GM20000 (cell line): Measurements from ENCODE around the gene BAZ1B.

Experiments used
- DNase-seq: peaks from one replicate; pipeline ENCODE4 v3.0.0; 2012; ENCODE audit warnings: low spot score
- TF ChIP-seq, protein P1 (sequence below): IDR thresholded peaks from 2 replicates; pipeline ENCODE4 v1.5.1; 2012; ENCODE audit warnings: mild to moderate bottlenecking, control low read depth; ENCODE audit errors: extremely low read depth, missing control alignments

Gene BAZ1B

DNA sequence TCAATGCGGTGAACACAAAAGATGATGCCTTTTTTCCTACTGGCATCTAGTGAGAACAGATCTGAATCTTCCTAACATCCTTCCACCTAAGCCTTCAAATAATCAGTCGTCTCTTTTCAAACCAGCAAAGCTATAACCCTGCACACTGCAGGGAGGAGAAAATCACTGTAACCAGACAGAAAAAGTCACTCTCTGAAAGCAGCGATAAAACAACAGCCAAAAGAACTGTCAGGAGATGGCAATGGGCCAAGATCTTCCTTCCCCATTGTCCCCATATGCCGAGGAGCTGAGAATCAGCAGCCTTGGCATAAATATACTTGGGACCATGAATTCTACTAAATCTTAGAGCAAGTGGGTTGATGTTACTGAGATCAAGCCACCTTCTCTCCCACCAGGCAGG, 75.4 kb downstream of the BAZ1B start:
- TF ChIP-seq, protein P1, sequence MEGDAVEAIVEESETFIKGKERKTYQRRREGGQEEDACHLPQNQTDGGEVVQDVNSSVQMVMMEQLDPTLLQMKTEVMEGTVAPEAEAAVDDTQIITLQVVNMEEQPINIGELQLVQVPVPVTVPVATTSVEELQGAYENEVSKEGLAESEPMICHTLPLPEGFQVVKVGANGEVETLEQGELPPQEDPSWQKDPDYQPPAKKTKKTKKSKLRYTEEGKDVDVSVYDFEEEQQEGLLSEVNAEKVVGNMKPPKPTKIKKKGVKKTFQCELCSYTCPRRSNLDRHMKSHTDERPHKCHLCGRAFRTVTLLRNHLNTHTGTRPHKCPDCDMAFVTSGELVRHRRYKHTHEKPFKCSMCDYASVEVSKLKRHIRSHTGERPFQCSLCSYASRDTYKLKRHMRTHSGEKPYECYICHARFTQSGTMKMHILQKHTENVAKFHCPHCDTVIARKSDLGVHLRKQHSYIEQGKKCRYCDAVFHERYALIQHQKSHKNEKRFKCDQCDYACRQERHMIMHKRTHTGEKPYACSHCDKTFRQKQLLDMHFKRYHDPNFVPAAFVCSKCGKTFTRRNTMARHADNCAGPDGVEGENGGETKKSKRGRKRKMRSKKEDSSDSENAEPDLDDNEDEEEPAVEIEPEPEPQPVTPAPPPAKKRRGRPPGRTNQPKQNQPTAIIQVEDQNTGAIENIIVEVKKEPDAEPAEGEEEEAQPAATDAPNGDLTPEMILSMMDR = no peak
- DNase-seq = no peak

DNA sequence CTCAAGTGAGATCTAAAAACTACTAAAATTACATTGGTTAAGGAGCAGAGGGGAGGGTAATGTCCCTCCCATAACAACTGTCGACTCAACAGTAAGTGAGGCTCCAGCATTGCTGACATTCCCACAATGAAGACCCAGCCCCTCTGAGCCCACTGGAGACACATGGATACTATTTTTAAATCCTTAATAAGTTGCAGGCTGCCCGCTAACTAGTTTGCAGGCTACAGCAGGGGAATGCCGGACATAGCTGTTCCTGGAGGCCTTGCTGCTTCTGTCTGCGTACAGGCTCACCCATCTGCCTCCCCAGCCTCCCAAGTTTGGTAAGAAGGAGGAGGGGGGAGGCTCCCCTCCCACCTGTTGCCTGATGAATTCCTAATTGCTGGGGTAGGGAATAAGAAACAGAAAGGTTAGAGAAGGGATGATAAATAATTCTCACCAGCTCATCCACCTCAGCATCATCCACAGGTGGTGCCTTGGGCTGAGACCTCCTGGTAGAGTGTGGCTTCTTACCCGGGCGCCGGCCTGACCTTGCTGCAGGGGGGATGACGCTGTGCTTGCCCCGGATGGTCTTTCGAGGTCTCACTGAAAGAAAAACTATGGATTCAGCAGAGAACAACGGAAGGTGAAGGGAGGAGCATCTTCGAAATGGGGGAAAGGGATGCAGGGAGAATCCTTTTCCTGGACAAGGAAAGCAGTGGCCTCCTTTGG, 78.4 kb downstream of the BAZ1B start:
- no peak for DNase-seq
- TF ChIP-seq, protein P1 = no peak

DNA sequence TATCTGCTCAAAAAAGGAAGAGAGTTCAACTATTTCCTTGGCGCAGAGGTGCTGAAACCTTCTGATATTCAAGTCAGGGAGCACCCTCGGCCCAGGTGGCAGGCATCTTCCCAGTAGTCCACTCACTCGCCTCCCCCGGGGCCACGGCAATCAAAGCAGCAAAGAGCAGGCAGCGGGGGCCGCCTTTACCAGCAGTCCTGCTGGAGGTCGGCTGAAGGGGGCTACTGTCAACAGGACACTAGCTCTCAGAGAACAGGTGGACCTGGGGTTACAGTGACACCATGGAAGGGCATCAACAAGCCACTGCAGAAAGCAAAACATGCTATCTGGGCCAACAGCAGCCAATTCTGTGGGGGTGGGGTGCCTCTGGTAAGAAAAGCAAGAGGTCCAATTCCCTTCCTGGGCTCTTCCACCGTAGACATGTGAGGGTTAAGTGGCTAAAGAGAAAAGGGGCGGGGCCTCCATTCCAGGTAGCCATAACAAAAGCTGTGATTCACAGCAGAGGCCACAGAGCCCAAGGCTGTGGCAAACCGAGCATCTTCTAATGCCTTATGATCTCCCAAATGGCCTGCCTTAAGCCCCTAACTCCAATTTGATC, 79.1 kb downstream of the BAZ1B start:
- TF ChIP-seq, protein P1 = no peak
- DNase-seq = no peak

DNA sequence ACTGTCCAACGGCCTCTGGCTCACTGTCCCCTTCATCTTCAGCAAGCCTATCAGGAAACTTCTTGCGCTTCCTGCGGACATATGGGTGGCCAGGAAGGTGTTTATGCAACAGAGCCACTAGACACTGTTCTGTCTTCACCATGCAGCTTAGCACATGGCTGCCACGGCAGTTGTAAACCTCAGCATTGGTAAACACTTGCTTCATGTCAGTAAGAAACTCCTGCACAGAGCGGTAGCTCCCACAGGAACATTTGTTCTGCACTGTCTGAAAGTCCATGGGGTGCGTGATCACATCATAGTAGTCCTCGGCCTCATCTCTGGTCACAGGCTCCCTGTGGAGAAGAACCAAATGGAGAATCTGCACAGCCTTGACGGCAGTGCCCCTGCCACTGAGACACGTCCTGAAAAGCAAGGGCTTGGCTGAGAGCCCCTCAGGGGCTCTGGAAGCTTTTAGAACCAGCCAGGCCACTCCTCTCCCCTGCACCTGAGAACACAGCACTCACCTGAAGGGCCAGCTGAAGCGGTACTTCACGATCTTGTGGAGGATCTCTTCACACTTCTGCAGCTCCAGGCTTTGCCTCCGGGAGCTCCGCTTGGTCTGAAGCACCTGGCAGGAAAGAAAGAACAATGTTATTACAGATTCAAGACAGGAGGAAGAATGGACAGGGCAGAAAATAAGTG, 79.7 kb downstream of the BAZ1B start:
- TF ChIP-seq, protein P1 = no peak
- DNase-seq = no peak

DNA sequence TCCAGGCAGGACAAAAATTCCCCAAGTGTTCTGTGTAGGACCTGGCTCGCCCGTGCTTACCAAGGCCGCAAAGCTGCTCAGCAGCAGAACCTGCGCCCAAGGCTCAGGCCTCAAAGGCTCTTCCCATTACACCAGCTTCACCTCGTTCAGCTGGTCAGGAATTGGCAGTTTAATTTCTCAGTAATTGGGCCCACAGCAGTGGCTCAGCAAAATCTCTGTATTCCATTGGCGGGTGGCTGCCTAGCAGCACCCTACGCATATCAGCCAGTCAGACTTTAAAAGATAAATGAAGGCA, 82.7 kb downstream of the BAZ1B start:
- TF ChIP-seq, protein P1 = no peak
- no peak for DNase-seq

DNA sequence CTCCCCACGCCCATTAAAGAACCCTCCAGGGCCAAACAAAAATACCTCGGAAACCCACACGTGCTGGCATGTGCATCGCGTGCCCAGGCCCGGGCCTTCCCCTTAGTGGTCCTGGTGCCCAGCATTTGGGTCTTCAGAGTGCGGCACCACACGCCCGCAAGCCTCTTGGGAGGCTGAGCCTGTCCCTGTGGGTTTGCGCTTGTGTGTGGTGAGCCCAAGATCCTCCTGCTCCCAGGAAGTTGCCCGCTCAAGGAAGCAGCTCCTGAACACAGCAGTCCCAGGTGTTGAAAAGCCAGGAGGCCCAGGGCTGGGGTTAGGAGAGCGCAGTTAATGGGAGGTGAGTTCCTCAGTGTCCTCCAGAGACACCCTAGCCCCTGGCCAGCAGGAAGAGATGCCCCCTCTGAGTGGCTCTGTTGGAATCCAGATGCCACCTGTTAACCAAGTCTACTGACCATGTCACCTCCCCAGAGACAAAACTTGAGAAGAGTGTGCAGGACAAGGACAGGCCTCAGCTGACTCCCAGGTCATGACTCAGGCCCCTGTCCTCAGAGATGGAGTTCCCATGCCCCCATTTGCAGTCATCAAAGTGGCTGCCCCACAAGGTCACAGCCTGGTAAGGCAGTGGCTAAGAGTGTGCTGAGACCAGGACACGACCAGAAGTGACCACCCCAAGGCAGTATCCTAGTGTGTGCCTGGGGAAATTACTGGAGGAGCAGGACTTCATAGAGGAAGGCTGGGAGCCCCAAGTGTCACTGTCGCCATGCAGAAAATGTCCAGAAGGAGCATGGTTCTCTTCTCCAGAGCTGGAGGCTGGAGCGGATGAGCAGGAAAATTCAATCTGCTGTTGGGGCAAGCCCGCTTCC, 83.3 kb downstream of the BAZ1B start:
- no peak for DNase-seq
- TF ChIP-seq, protein P1 = no peak
